Measurements from ENCODE around the gene AMDHD2. TPM values are rescaled to one million over a fixed set of nuclear protein-coding genes. Genes with fewer than 3 reads are reported as not detected.
A peak's percentile ranks its signal among the peaks of the same experiment; 100 is the strongest.

The AMDHD2 gene
- total RNA-seq, 4 donors from 2014 or later = 12.3 to 18.1 (median 13.7) TPM

DNA sequence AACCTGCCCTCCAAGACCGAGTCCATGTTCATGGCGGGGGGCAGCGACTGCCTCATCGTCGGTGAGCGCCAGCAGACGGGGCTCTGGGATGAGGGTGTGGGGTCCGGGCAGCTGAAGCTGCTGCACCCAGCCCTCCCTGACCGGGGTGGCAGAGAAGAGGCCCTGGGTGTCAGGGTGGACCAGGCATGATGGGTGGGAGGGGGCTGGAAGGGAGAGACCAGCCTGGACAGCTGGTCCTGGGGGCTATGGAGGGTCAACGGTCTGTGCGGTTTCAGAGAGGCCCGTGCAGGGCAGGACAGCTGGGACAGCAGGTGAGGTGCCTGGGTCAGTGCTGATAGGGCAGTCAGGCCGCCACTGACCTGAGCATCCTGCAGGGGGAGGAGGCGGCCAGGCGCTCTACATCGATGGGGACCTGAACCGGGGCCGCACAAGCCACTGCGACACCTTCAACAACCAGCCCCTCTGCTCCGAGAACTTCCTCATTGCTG, 19.7 kb upstream of the AMDHD2 start:
- no peak for DNase-seq

DNA sequence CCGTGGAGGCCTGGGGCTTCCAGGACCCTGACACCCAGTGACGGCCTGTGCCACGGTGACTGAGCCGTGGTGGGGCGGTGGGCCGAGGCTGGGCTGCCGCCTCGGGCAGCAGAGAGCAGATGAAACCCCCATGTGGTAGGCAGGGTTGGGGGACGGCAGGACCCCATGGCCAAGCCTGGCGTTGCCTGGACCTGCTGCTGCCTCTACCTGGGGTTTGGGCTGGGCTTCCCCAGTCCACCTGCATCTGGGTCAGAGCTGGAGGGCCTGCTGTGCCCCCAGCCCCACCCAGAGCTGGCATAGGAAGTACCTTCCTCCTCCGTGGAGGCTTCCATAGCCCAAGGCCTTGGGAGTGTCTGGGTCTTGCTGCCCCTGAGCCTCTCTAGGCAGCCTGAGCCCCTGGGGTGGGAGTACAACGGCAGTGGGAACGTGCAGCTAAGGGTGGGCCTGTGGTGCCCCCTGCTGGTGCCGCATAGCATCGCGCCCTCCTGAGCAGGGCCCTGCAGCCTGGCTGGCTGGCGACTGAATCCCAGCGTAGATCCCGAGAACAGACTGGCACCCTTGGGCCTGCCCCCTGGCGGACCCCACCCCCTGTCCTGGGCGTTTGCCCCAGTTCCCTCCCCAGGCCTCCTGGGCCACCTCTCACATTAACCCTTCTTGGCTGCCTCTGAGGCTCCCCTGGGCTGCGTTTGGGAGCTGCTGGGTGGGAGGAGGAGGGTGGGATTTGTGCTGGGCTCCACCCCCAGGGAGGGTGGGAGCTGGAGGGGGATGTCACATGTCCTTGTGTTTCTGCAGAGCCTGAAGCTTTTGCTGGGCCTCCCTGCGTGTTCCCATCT, 19.0 kb upstream of the AMDHD2 start:
- Histone ChIP-seq H3K27me3 (no peaks in the 10 kb centered on the region), H3K27ac (no peak overlapping the region), H3K4me3 (peak overlapping the region in 2 of 4 donors; percentile 9 to 32), H3K9me3 (no peaks in the 10 kb centered on the region), H3K36me3 (no peaks in the 10 kb centered on the region), H3K4me1 (peaks cover 30 to 36% of the 10 kb centered on the region in 2 donors)
- TF ChIP-seq CTCF (IDR thresholded peaks at IDR 0.05 in 4 of 5, conservative IDR thresholded peaks at IDR 0.05 in 1 of 5) (peak; percentile 94 to 99 (median 97)), POLR2A (IDR thresholded peaks at IDR 0.05) (no peak)
- in situ Hi-C loops (cut with MboI; ENCODE audit: low sequenced_read_pairs in 4 of 4) (loop anchor here in 1 of 4 donors (10.0 kb wide), 1 partner anchor 166 kb away; no protein-coding TSS in a partner anchor), intact Hi-C loops (cut with DNase I; ENCODE audit: low total_unique reads) (loop anchor here (1.0 to 5.0 kb wide), 4 partner anchors 27 to 304 kb away; partner anchors contain the start of genes ABCA3, CASKIN1 and CCNF)
- ATAC-seq = peak; percentile 79 to 81
- peak in 1 of 2 donors; percentile 70 for DNase-seq

More for the DNA sequence above, 19.7 kb upstream of the AMDHD2 start:
- intact Hi-C loops (cut with DNase I; ENCODE audit: low total_unique reads) (loop anchor here (5.0 kb wide), 2 partner anchors 73 to 303 kb away; partner anchors contain the start of genes CASKIN1 and CCNF), in situ Hi-C loops (cut with MboI; ENCODE audit: low sequenced_read_pairs in 4 of 4) (loop anchor here in 1 of 4 donors (10.0 kb wide), 1 partner anchor 166 kb away; no protein-coding TSS in a partner anchor)
- H3K27ac ChIP-seq = no peak overlapping the region
- peaks cover 30 to 36% of the 10 kb centered on the region in 2 donors for H3K4me1 ChIP-seq
- H3K27me3 ChIP-seq = no peaks in the 10 kb centered on the region
- no peaks in the 10 kb centered on the region for H3K9me3 ChIP-seq
- no peak overlapping the region for H3K4me3 ChIP-seq
- H3K36me3 ChIP-seq = no peaks in the 10 kb centered on the region
- no peak for TF ChIP-seq POLR2A (IDR thresholded peaks at IDR 0.05)
- no peak for TF ChIP-seq CTCF (IDR thresholded peaks at IDR 0.05 in 4 of 5, conservative IDR thresholded peaks at IDR 0.05 in 1 of 5)
- ATAC-seq = no peak

DNA sequence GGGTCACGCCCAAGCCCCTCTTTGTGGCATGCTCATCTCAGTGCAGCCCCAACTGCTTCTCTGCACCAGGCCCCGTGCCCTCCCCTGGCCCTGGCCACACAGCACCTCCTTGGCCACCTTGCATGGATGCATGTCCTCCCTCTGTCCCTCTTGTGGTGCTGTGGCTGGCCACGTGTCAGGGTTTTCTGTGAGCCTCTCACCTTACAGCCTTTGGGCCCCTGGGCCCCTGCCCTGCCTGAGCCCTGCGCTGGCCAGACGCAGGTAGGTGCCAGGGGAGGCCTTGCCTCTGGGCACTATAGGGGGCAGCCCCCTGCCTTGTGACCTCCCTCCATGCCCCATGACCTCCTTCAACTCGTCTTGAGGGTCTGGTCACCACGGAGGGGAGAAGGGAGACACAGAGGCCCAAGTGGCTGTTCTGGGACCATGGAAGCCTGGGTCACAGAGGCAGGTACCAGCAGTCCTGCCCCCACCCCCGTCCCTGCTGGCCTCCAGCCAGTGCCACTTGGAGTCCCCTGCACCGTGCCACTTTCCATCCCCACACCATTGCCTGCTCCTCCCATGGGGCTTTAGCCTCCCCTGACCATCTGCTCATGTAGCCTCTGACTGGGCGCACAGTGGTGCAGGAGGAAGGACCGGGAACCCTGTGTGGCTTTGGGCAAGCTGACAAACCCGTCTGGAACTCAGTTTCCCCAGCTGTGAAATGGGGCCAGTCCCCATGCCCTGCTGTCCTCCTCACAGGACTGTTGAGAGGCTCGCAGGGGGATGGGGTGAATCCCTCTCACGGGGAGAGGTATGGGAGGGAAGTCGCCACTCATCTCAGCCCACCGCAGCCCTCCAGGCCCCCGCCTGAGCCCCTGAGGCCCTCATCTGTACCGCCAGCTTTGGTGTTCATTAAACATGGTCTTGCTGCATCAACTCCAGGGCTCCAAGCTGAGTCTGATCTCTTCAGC, 17.9 kb upstream of the AMDHD2 start:
- Histone ChIP-seq H3K4me1 (peaks cover 28 to 32% of the 10 kb centered on the region in 2 donors), H3K9me3 (no peaks in the 10 kb centered on the region), H3K4me3 (no peak overlapping the region), H3K36me3 (no peaks in the 10 kb centered on the region), H3K27me3 (no peaks in the 10 kb centered on the region), H3K27ac (no peak overlapping the region)
- intact Hi-C loops (cut with DNase I; ENCODE audit: low total_unique reads) (loop anchor here (1.0 to 5.0 kb wide), 4 partner anchors 28 to 305 kb away; partner anchors contain the start of genes ABCA3, CASKIN1 and CCNF), in situ Hi-C loops (cut with MboI; ENCODE audit: low sequenced_read_pairs in 4 of 4) (loop anchor here in 1 of 4 donors (10.0 kb wide), 1 partner anchor 167 kb away; no protein-coding TSS in a partner anchor)
- ATAC-seq = no peak
- TF ChIP-seq POLR2A (IDR thresholded peaks at IDR 0.05) = no peak
- TF ChIP-seq CTCF (IDR thresholded peaks at IDR 0.05 in 4 of 5, conservative IDR thresholded peaks at IDR 0.05 in 1 of 5) = no peak
- no peak for DNase-seq

- no peak overlapping the region for H3K27ac ChIP-seq
- H3K4me1 ChIP-seq = peaks cover 7 to 9% of the 10 kb centered on the region in 2 donors
- intact Hi-C loops (cut with DNase I; ENCODE audit: low total_unique reads) = no loop called here
- DNase-seq (no peak), ATAC-seq (no peak)
- no peak for TF ChIP-seq POLR2A (IDR thresholded peaks at IDR 0.05)
- TF ChIP-seq CTCF (IDR thresholded peaks at IDR 0.05 in 4 of 5, conservative IDR thresholded peaks at IDR 0.05 in 1 of 5) = no peak
- H3K27me3 ChIP-seq = no peaks in the 10 kb centered on the region
- in situ Hi-C loops (cut with MboI; ENCODE audit: low sequenced_read_pairs in 4 of 4) = loop anchor here in 1 of 4 donors (10.0 kb wide), 1 partner anchor 171 kb away; no protein-coding TSS in a partner anchor
- H3K36me3 ChIP-seq = no peaks in the 10 kb centered on the region
- no peak overlapping the region for H3K4me3 ChIP-seq
- no peaks in the 10 kb centered on the region for H3K9me3 ChIP-seq
Observed at GRCh38 chr16:2505695-2506094, 14.5 kb upstream of the AMDHD2 start.
